Mammary epithelial cell (primary cell): ENCODE data around the gene RBM25.

Experiments used
- EZH2 ChIP-seq: IDR thresholded peaks from 2 replicates; pipeline ENCODE4 v1.6.1; 2012; ENCODE audit warnings: low read length, inconsistent platforms, borderline replicate concordance
- TF ChIP-seq, protein P1 (sequence below), 2 donors: IDR thresholded peaks in 1 of 2; conservative IDR thresholded peaks in 1 of 2; 2 replicates each; pipeline ENCODE4 v1.5.1; 2011 to 2012; ENCODE audit warnings: inconsistent platforms in 2 of 2, low read length in 2 of 2, mild to moderate bottlenecking in 2 of 2, control low read depth in 1 of 2, low read depth in 1 of 2; ENCODE audit not compliant: insufficient read depth in 1 of 2; ENCODE audit errors: extremely low read depth in 1 of 2

DNA sequence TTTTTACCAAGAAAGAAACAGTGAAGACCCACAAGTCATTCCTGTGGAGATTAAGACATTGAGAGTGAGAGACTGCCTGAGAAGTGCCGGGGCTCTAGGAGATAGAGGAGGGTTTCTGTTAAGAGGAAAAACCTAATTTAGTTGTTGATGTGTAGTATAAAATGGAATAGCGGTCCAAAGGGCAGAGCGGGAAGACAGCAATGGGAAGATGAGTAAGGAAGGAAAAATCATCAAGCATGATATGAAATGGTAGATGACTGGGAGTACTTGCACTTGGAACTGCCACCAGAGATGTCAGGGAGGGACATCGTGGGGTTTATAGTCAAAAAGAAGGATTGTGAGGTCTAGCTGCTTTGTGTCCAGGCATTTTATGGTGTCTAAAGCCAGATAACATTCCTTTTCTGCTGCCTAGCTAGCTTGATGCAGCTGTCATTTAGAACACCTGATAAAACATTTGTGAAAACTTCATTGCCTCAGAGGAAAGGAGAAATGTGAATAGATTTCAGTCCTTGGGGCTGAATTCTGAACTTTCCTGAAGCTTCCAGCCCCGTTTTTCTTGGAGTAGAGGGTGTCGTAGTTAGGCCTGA is 57.8 kb downstream of the RBM25 start:
- TF ChIP-seq, protein P1, sequence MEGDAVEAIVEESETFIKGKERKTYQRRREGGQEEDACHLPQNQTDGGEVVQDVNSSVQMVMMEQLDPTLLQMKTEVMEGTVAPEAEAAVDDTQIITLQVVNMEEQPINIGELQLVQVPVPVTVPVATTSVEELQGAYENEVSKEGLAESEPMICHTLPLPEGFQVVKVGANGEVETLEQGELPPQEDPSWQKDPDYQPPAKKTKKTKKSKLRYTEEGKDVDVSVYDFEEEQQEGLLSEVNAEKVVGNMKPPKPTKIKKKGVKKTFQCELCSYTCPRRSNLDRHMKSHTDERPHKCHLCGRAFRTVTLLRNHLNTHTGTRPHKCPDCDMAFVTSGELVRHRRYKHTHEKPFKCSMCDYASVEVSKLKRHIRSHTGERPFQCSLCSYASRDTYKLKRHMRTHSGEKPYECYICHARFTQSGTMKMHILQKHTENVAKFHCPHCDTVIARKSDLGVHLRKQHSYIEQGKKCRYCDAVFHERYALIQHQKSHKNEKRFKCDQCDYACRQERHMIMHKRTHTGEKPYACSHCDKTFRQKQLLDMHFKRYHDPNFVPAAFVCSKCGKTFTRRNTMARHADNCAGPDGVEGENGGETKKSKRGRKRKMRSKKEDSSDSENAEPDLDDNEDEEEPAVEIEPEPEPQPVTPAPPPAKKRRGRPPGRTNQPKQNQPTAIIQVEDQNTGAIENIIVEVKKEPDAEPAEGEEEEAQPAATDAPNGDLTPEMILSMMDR (conservative IDR thresholded peaks at IDR 0.05 in 1 of 2, IDR thresholded peaks at IDR 0.05 in 1 of 2; ENCODE audit: extremely low read depth in 1 of 2, insufficient read depth in 1 of 2, low read depth in 1 of 2, low read length in 2 of 2) = no peak
- TF ChIP-seq EZH2 = no peak
